Spleen (tissue), 11 donors: ENCODE data around the gene SYNCRIP. TPM values are rescaled to one million over a fixed set of nuclear protein-coding genes. Genes with fewer than 3 reads are reported as not detected.

Experiments used
- DNase-seq: peaks from one replicate; pipeline ENCODE4 v3.0.0-alpha.2; 2020
- H3K27ac ChIP-seq, 8 donors: fragments of 200-600 bp; sonication (generic) in 7 of 8; 1 replicate in 4 of 8; 2 replicates in 4 of 8; pipeline versions ENCODE4 v1.5.0 to v1.8.0; 2016 to 2021; ENCODE audit warnings: inconsistent platforms in 4 of 8, mild to moderate bottlenecking in 4 of 8, moderate library complexity in 1 of 8
- H3K27me3 ChIP-seq, 7 donors: fragments of 200-600 bp; sonication (generic) in 6 of 7; replicated peaks in 1 of 7; 1 replicate in 4 of 7; 2 replicates in 3 of 7; pipeline versions ENCODE4 v1.5.0 to v1.8.0; 2016 to 2021; ENCODE audit warnings: inconsistent platforms in 3 of 7, mild to moderate bottlenecking in 1 of 7
- H3K36me3 ChIP-seq, 6 donors: fragments of 200-600 bp; sonication (generic) in 5 of 6; 1 replicate in 4 of 6; 2 replicates in 2 of 6; pipeline versions ENCODE4 v1.5.0 to v1.8.0; 2016 to 2021; ENCODE audit warnings: inconsistent platforms in 2 of 6
- H3K4me1 ChIP-seq, 6 donors: fragments of 200-600 bp; sonication (generic) in 5 of 6; 1 replicate in 3 of 6; 2 replicates in 3 of 6; pipeline versions ENCODE4 v1.5.0 to v1.8.0; 2016 to 2021; ENCODE audit warnings: inconsistent platforms in 3 of 6
- H3K4me3 ChIP-seq, 8 donors: fragments of 200-600 bp; sonication (generic) in 7 of 8; 1 replicate in 4 of 8; 2 replicates in 4 of 8; pipeline versions ENCODE4 v1.5.0 to v1.8.0; 2016 to 2021; ENCODE audit warnings: inconsistent platforms in 4 of 8, mild to moderate bottlenecking in 4 of 8, moderate library complexity in 2 of 8
- H3K9me3 ChIP-seq, 8 donors: fragments of 200-600 bp; sonication (generic) in 7 of 8; 1 replicate in 4 of 8; 2 replicates in 4 of 8; pipeline versions ENCODE4 v1.5.0 to v1.8.0; 2016 to 2021; ENCODE audit warnings: inconsistent platforms in 4 of 8
- CTCF ChIP-seq, 11 experiments: fragments of 200-600 bp in 7 of 11; fragments of 450-650 bp in 4 of 11; sonication (generic) in 4 of 11; IDR thresholded peaks in 8 of 11; conservative IDR thresholded peaks in 3 of 11; 1 replicate in 7 of 11; 2 replicates in 4 of 11; pipeline versions ENCODE4 v1.4.0 to v1.8.0; 2016 to 2021; ENCODE audit warnings: antibody characterized with exemption in 11 of 11, inconsistent platforms in 4 of 11, mild to moderate bottlenecking in 1 of 11
- POLR2A ChIP-seq, 3 donors: fragments of 450-650 bp; IDR thresholded peaks; one replicate each; pipeline ENCODE4 v1.5.1; 2017; ENCODE audit warnings: antibody characterized with exemption in 3 of 3, mild to moderate bottlenecking in 1 of 3
- POLR2AphosphoS5 ChIP-seq, 3 donors: sonication (generic); formaldehyde crosslinking; IDR thresholded peaks; one replicate each; pipeline ENCODE4 v1.5.1; 2017; ENCODE audit warnings: antibody characterized with exemption in 3 of 3
- WGBS, 5 donors: extraction: QIAGEN DNeasy Blood & Tissue Kit in 3 of 5; methylation state at CpG; one replicate each; pipeline versions ENCODE4 v1.1.5 to v1.1.7; 2013 to 2018; 5-methylcytosine and 5-hydroxymethylcytosine counted together
- intact Hi-C: fragments of 100-400 bp; cut with DNase I; formaldehyde crosslinking; loops from one replicate; pipeline ENCODE4 v1.15.0; 2023; ENCODE audit warnings: low total_unique reads
- polyA plus RNA-seq, 3 donors: library from polyadenylated mRNA; stranded (reverse); fragments of 200-250 nt; gene quantifications; one replicate each; pipeline ENCODE4 v1.2.1, GENCODE V29; 2013
- total RNA-seq, 7 donors: library from RNA; depleted of rRNA in 3 of 7; stranded (reverse); fragments of >200 nt in 3 of 7; fragmentation: NEBNext Ultra II Directional in 4 of 7; extraction: Animal tissue kit (Norgen Biotek cat#: 25700) in 4 of 7; gene quantifications; one replicate each; pipeline versions ENCODE4 v1.1.0 to v1.2.1, GENCODE V29; 2016 to 2021
- donor health status: healthy with polysubstance abuse.
- donor health status: DM: no; HTN: no; CAD: no; lungs with moderate emphysema.
- donor health status: DM: no; HTN: no; CAD: no.
- donor health status: Bipolar disorder and iron deficiency.
- donor health status: healthy.
- donor health status: DM: no; HTN: no; CAD: no.
- donor health status: DM: yes; HTN: yes; CAD: no.

The SYNCRIP gene
- total and polyA plus RNA-seq, 10 donors: 21.2 to 92.1 (median 69.2) TPM

DNA sequence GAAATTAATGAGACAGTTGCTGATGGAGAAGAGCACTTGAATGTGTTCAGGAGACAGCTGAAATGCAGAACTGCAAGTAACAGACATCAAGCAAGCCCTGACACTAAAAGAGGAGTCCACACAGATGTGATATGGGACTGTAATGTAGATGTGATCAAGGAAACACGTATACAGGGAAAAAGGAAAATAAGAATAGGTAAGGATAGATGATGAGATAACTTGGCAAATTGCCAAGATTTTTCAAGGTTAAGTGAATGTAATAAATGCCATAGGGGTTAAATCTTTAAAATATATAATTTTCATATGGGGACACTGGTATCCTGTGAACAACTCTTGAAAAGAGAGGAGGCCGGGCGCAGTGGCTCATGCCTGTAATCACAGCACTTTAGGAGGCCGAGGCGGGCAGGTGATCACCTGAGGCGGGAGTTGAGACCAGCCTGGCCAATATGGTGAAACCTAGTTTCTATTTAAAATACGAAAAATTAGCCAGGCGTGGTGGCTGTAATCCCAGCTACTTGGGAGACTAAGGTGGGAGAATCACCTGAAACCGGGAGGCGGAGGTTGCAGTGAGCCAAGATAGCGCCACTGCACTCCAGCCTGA, 41.9 kb downstream of the SYNCRIP start:
- DNase-seq: no peak
- Histone ChIP-seq H3K4me3 (no peak overlapping the region), H3K36me3 (peaks cover 0 to 13% (median 0%) of the 10 kb centered on the region in 6 donors), H3K4me1 (no peaks in the 10 kb centered on the region), H3K27ac (no peak overlapping the region), H3K27me3 (no peaks in the 10 kb centered on the region), H3K9me3 (no peaks in the 10 kb centered on the region)
- TF ChIP-seq POLR2AphosphoS5 (IDR thresholded peaks at IDR 0.05) (no peak), CTCF (IDR thresholded peaks at IDR 0.05 in 8 of 11, conservative IDR thresholded peaks at IDR 0.05 in 3 of 11) (no peak), POLR2A (IDR thresholded peaks at IDR 0.05) (no peak)
- intact Hi-C loops: no loop called here
- WGBS, 5 donors: 88 to 93% (median 91%) methylated on average over 11 of the region's 11 CpGs

GRCh38 chr6:85594197-85594930, 48.3 kb downstream of the SYNCRIP start:
- WGBS, 5 donors: 1 to 2% (median 1%) methylated on average over 32 to 35 of the region's 35 CpGs

DNA sequence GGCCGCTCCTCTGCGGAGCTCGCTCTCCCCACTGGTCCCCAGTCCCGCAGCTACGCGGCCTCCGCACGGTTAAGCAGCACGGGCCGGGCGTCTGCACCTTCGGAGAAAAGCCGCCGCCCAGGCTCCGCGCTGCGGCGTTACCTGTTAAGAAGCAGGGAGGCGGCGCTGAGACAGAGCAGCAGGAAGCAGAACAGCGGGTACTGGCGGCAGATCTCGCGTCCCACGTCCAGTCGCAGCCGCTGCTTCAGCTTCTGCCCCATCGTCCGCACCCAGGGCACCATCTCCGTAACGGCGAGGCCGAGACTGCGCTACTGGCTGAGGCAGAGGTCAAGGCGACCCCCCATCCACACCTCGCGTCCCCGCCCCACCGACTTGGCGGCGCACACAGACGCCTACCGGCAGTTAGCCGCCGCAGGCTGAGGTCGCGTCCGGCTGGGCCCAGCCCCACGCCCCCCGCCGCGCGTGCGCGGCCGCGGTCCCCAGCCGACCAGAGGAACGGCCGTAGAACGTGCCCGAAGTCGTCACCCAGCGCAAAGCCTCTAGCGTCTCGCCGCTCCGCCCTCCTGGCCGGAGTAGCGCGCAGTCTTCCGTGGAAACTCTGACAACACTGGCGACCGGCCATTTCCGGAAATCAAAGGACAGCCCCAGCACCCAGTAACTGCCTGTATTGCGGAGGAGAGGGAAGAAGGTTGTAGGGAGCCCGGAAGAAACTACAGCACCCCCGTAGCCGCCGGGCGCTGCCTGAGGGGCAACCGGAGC, 49.1 kb downstream of the SYNCRIP start, which contains the start of gene SNX14:
Gene SNX14, minus strand, starts transcription at position 421 of the 759 bp plus-strand sequence. Its CDS starts 140 bp downstream, at position 281.
- peak in 6 of 11 experiments; percentile 13 to 49 (median 26) for TF ChIP-seq CTCF (IDR thresholded peaks at IDR 0.05 in 8 of 11, conservative IDR thresholded peaks at IDR 0.05 in 3 of 11)
- TF ChIP-seq POLR2AphosphoS5 (IDR thresholded peaks at IDR 0.05): peak; percentile 91 to 95 (median 93)
- TF ChIP-seq POLR2A (IDR thresholded peaks at IDR 0.05): peak in 2 of 3 donors; percentile 49 to 88
- peaks cover 9 to 45% (median 32%) of the 10 kb centered on the region in 6 donors for H3K4me1 ChIP-seq
- peak within 1 kb of the TSS; percentile 68 to 87 (median 78) for H3K4me3 ChIP-seq
- no peaks in the 10 kb centered on the region for H3K36me3 ChIP-seq
- WGBS, 5 donors: 0 to 1% (median 0%) methylated on average over 45 to 82 of the region's 82 CpGs
- intact Hi-C loops: loop anchor here (10.0 kb wide), 2 partner anchors 51 to 81 kb away; partner anchors contain the start of gene SYNCRIP
- peak; percentile 98 for DNase-seq
- H3K27me3 ChIP-seq: no peaks in the 10 kb centered on the region
- H3K9me3 ChIP-seq: no peaks in the 10 kb centered on the region
- peak within 1 kb of the TSS; percentile 82 to 99 (median 98) for H3K27ac ChIP-seq

More at GRCh38 chr6:85594197-85594930, 48.3 kb downstream of the SYNCRIP start:
- Histone ChIP-seq H3K27ac (peak overlapping the region; percentile 82 to 99 (median 98)), H3K27me3 (no peaks in the 10 kb centered on the region), H3K36me3 (no peaks in the 10 kb centered on the region), H3K4me1 (peaks cover 9 to 45% (median 32%) of the 10 kb centered on the region in 6 donors), H3K9me3 (no peaks in the 10 kb centered on the region), H3K4me3 (peak overlapping the region; percentile 68 to 87 (median 78))
- intact Hi-C loops: loop anchor here (10.0 kb wide), 2 partner anchors 50 to 80 kb away; partner anchors contain the start of gene SYNCRIP
- TF ChIP-seq POLR2AphosphoS5 (IDR thresholded peaks at IDR 0.05) (peak in 1 of 3 donors; percentile 81), POLR2A (IDR thresholded peaks at IDR 0.05) (no peak), CTCF (IDR thresholded peaks at IDR 0.05 in 8 of 11, conservative IDR thresholded peaks at IDR 0.05 in 3 of 11) (no peak)
- no peak for DNase-seq
